HG03558 (cell line): Measurements from ENCODE around the gene SLC25A25.

Experiments used
- ATAC-seq: cut with Tn5 transposase; IDR thresholded peaks from one replicate; pipeline ENCODE4 v1.9.1; 2021; ENCODE audit warnings: moderate number of reproducible peaks; ENCODE audit not compliant: unreplicated experiment; ENCODE audit errors: extremely low read depth

Gene SLC25A25

GRCh38 chr9:128141604-128142003 is 73.6 kb downstream of the SLC25A25 start:
- no peak for ATAC-seq

- no peak for ATAC-seq
These were observed 74.0 kb downstream of the SLC25A25 start for GRCh38 chr9:128142061-128142460.

- ATAC-seq, result no peak
These were observed 74.6 kb downstream of the SLC25A25 start for GRCh38 chr9:128142596-128142995.

GRCh38 chr9:128143525-128144238 is 75.7 kb downstream of the SLC25A25 start:
- ATAC-seq, result no peak

GRCh38 chr9:128144239-128145181 is 76.5 kb downstream of the SLC25A25 start:
- no peak for ATAC-seq

GRCh38 chr9:128145536-128145935 is 77.5 kb downstream of the SLC25A25 start:
- ATAC-seq, result no peak

GRCh38 chr9:128145951-128146351 is 77.9 kb downstream of the SLC25A25 start:
- no peak for ATAC-seq

- no peak for ATAC-seq
These were observed 78.6 kb downstream of the SLC25A25 start for GRCh38 chr9:128146591-128147120.

- no peak for ATAC-seq
These were observed 80.5 kb downstream of the SLC25A25 start for GRCh38 chr9:128148509-128149000.

GRCh38 chr9:128149001-128149701 is 81.1 kb downstream of the SLC25A25 start, which contains the start of gene LCN2:
Gene LCN2, plus strand, starts transcription at chr9:128149453. Its CDS starts 73 bp downstream, at chr9:128149526.
- ATAC-seq, result no peak

- no peak for ATAC-seq
These were observed 82.0 kb downstream of the SLC25A25 start for GRCh38 chr9:128149951-128150593.

GRCh38 chr9:128150594-128151308 is 82.7 kb downstream of the SLC25A25 start:
- no peak for ATAC-seq

- no peak for ATAC-seq
These were observed 83.5 kb downstream of the SLC25A25 start for GRCh38 chr9:128151309-128152132.

- no peak for ATAC-seq
These were observed 84.4 kb downstream of the SLC25A25 start for GRCh38 chr9:128152133-128153059.

GRCh38 chr9:128153060-128153946 is 85.3 kb downstream of the SLC25A25 start:
- no peak for ATAC-seq
